Activated CD8-positive, alpha-beta T cell treated with anti-CD3 and anti-CD28 coated beads for 36 hours (primary cell): ENCODE data around the gene ECSIT. TPM values are rescaled to one million over a fixed set of nuclear protein-coding genes. Genes with fewer than 3 reads are reported as not detected.

ENCODE experiments used
- ATAC-seq: fragments of 200-7000 bp; cut with Tn5 transposase; one replicate; pipeline ENCODE4 v1.10.0; 2021; ENCODE audit warnings: mild to moderate bottlenecking, moderate library complexity
- CTCF ChIA-PET: fragments of 350-600 bp; sonication (Branson Sonifier 250); formaldehyde crosslinking; loops from one replicate; lab custom pipeline; 2021; ENCODE audit warnings: antibody characterized with exemption; lab: Charles Lee
- POLR2A ChIA-PET: fragments of 350-600 bp; sonication (Branson Sonifier 250); formaldehyde crosslinking; loops from one replicate; lab custom pipeline; 2021; ENCODE audit warnings: antibody characterized with exemption; lab: Charles Lee
- DNase-seq: peaks from one replicate; pipeline ENCODE4 v3.0.0-alpha.2; 2020
- H3K27ac Mint-ChIP-seq: one replicate; pipeline ENCODE4 v1.8.0; 2021; ENCODE audit warnings: mild to moderate bottlenecking, mixed read lengths
- H3K27me3 Mint-ChIP-seq: one replicate; pipeline ENCODE4 v1.8.0; 2021; ENCODE audit warnings: mixed read lengths
- H3K36me3 Mint-ChIP-seq: one replicate; pipeline ENCODE4 v1.8.0; 2021; ENCODE audit warnings: low read depth, mixed read lengths
- H3K4me1 Mint-ChIP-seq: one replicate; pipeline ENCODE4 v1.8.0; 2021; ENCODE audit warnings: low read depth, mixed read lengths
- H3K4me3 Mint-ChIP-seq: one replicate; pipeline ENCODE4 v1.8.0; 2021; ENCODE audit warnings: mild to moderate bottlenecking, moderate library complexity, mixed read lengths
- H3K9me3 Mint-ChIP-seq: one replicate; pipeline ENCODE4 v1.8.0; 2021; ENCODE audit warnings: mixed read lengths
- intact Hi-C: fragments of 100-400 bp; cut with micrococcal nuclease; formaldehyde crosslinking; loops from one replicate; pipeline ENCODE4 v1.10.0; 2022
- total RNA-seq, 2 experiments: library from RNA; stranded (reverse); gene quantifications; one replicate each; pipeline ENCODE4 v1.2.3, GENCODE V29; 2021
- TF ChIP-seq, protein P1 (sequence below): fragments of 200-600 bp; IDR thresholded peaks from one replicate; pipeline ENCODE4 v1.8.0; 2022; ENCODE audit warnings: antibody characterized with exemption, mild to moderate bottlenecking

ECSIT gene
- total RNA-seq, 2 experiments from 2014 or later: 51.2 to 53.9 TPM

DNA sequence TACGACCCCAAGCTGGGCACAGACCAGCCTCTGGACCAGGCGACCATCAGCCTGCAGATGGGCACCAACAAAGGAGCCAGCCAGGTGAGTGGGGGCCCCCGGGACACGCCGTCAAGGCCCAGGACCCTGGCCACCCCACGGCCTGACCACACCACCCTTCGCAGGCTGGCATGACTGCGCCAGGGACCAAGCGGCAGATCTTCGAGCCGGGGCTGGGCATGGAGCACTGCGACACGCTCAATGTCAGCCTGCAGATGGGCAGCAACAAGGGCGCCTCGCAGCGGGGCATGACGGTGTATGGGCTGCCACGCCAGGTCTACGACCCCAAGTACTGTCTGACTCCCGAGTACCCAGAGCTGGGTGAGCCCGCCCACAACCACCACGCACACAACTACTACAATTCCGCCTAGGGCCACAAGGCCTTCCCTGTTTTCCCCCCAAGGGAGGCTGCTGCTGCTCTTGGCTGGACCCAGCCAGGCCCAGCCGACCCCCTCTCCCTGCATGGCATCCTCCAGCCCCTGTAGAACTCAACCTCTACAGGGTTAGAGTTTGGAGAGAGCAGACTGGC lies 20.5 kb upstream of the ECSIT start:
- Mint-ChIP-seq H3K27ac (no peak overlapping the region), H3K4me3 (no peak overlapping the region), H3K9me3 (no peaks in the 10 kb centered on the region), H3K4me1 (peaks cover 11% of the 10 kb centered on the region), H3K27me3 (no peaks in the 10 kb centered on the region), H3K36me3 (peaks cover 8% of the 10 kb centered on the region)
- intact Hi-C loops: no loop called here
- TF ChIP-seq, protein P1, sequence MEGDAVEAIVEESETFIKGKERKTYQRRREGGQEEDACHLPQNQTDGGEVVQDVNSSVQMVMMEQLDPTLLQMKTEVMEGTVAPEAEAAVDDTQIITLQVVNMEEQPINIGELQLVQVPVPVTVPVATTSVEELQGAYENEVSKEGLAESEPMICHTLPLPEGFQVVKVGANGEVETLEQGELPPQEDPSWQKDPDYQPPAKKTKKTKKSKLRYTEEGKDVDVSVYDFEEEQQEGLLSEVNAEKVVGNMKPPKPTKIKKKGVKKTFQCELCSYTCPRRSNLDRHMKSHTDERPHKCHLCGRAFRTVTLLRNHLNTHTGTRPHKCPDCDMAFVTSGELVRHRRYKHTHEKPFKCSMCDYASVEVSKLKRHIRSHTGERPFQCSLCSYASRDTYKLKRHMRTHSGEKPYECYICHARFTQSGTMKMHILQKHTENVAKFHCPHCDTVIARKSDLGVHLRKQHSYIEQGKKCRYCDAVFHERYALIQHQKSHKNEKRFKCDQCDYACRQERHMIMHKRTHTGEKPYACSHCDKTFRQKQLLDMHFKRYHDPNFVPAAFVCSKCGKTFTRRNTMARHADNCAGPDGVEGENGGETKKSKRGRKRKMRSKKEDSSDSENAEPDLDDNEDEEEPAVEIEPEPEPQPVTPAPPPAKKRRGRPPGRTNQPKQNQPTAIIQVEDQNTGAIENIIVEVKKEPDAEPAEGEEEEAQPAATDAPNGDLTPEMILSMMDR: no peak
- ChIA-PET POLR2A (interaction anchor here (2.0 kb wide), 1 partner anchor 31 kb away, joined by 5 read pairs; no protein-coding TSS in a partner anchor), CTCF (interaction anchor here (1.2 kb wide), 1 partner anchor 13 kb away, joined by 3 read pairs; no protein-coding TSS in a partner anchor)
- DNase-seq: no peak
- no peak for ATAC-seq

DNA sequence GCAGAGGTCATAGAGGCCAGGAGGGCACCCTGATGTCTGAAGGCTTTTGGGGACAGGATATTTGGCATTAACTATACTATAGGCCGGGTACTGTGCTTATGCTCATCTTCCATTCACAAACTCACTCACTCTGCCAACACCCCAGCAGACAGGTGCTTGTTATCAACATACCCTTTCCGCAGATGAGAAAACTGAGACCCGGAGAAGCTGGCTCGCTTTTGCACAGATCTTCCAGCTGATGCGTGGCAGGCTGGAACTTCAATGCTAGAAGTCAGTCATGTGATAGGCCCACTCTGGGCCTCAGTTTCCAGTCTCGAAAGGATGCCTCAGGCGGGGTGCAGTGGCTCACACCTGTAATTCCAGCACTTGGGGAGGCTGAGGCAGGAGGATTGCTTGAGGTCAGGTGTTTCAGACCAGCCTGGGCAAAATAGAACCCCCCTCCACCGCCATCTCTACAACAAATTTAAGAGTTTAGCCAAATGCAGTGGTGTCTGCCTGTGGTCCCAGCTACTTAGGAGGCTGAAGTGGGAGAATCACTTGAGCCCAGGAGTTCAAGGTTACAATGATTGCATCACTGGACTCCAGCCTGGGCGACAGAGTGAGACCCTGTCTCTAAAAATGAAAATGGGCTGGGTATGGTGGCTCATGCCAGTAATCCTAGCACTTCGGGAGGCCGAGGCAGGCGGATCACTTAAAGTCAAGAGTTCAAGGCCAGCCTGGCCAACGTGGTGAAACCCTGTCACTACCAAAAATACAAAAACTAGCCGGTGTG lies 19.2 kb upstream of the ECSIT start:
- POLR2A ChIA-PET: no interaction called here

DNA sequence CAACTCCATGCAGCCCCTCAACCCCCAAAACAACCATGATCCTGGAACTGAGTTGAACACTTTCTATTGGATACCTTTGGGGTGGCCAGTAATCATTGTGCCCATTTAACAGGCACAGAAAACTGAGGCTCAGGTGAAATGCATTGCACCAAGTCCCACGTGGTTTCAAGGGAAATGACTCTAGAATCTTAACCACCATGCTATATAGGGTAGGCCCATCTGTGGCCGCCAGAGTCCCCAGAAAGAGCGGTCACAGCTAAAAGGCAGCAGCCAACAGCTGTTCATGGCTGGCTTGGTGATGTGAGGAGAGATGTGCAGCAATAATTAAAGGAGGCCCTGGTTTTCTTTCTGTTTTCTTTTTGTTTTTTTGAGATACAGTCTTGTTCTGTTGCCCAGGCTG lies 12.3 kb upstream of the ECSIT start:
- Mint-ChIP-seq H3K9me3 (no peaks in the 10 kb centered on the region), H3K4me1 (peaks cover 7% of the 10 kb centered on the region), H3K27me3 (peaks cover 17% of the 10 kb centered on the region), H3K36me3 (no peaks in the 10 kb centered on the region), H3K27ac (no peak overlapping the region), H3K4me3 (no peak overlapping the region)
- TF ChIP-seq, protein P1: no peak
- DNase-seq (no peak), ATAC-seq (no peak)
- CTCF ChIA-PET: no interaction called here
- intact Hi-C loops: no loop called here
- POLR2A ChIA-PET: no interaction called here

More for the DNA sequence above, 19.2 kb upstream of the ECSIT start:
- ATAC-seq: no peak
- CTCF ChIA-PET: interaction anchor here (1.2 kb wide), 1 partner anchor 12 kb away, joined by 3 read pairs; no protein-coding TSS in a partner anchor
- H3K27me3 Mint-ChIP-seq: no peaks in the 10 kb centered on the region
- intact Hi-C loops: no loop called here
- DNase-seq: no peak
- peaks cover 2% of the 10 kb centered on the region for H3K4me1 Mint-ChIP-seq
- H3K4me3 Mint-ChIP-seq: no peak overlapping the region
- no peaks in the 10 kb centered on the region for H3K9me3 Mint-ChIP-seq
- H3K27ac Mint-ChIP-seq: no peak overlapping the region
- H3K36me3 Mint-ChIP-seq: no peaks in the 10 kb centered on the region
- TF ChIP-seq, protein P1: no peak

DNA sequence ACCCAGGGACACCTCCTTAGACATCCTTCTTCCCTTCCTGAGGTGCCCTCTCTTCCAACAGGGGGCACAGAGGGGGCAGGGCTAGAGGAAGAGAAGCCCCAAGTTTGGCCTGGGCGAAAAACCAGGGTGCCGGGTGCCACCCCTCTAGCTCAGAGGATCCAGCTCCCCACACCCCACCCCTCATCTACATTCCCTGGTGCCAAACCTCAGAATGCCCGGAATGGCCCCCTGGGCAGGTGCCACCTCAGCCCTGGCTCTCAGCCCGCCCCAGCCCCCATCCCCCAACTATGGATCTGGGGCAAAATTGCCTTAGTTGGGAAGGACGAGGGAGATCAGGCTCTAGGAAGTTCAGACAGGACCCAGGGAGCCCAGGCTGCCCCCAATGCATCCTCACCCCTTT lies 11.7 kb upstream of the ECSIT start:
- peaks cover 8% of the 10 kb centered on the region for H3K4me1 Mint-ChIP-seq
- ATAC-seq (no peak), DNase-seq (no peak)
- ChIA-PET POLR2A (no interaction called here), CTCF (no interaction called here)
- H3K27me3 Mint-ChIP-seq: peaks cover 17% of the 10 kb centered on the region
- no peak overlapping the region for H3K4me3 Mint-ChIP-seq
- no peaks in the 10 kb centered on the region for H3K9me3 Mint-ChIP-seq
- H3K36me3 Mint-ChIP-seq: no peaks in the 10 kb centered on the region
- no peak overlapping the region for H3K27ac Mint-ChIP-seq
- TF ChIP-seq, protein P1: no peak
- intact Hi-C loops: no loop called here
